Lung microvascular endothelial cell (primary cell): ENCODE data around the gene ZNF225. TPM values are rescaled to one million over a fixed set of nuclear protein-coding genes. Genes with fewer than 3 reads are reported as not detected.
"Not testable (repeated sequence)": the region's sequence is repeated elsewhere in the genome, so short reads cannot be mapped to it uniquely, and the experiment has no call there.

Source experiments
- DNase-seq, 2 donors: peaks; one replicate each; pipeline versions ENCODE4 v3.0.0 to v3.0.0-alpha.2; 2010; ENCODE audit warnings: low read depth in 2 of 2
- total RNA-seq: library from RNA; depleted of rRNA; stranded (reverse); fragments of >200 nt; gene quantifications from 2 replicates; pipeline ENCODE4 v1.2.1, GENCODE V29; 2014

ZNF225 gene
- total RNA-seq, 1 donor from 2014 or later: 7.3 TPM

DNA sequence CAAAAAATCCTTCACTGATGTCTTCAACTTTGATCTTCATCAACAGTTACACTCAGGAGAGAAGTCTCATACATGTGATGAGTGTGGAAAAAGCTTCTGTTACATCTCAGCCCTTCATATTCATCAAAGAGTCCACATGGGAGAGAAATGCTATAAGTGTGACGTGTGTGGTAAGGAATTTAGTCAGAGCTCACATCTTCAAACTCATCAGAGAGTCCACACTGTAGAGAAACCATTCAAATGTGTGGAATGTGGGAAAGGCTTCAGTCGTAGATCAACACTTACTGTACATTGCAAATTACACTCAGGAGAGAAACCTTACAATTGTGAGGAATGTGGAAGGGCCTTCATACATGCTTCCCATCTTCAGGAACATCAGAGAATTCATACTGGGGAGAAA is 43.3 kb downstream of the ZNF225 start:
- DNase-seq: no peak

DNA sequence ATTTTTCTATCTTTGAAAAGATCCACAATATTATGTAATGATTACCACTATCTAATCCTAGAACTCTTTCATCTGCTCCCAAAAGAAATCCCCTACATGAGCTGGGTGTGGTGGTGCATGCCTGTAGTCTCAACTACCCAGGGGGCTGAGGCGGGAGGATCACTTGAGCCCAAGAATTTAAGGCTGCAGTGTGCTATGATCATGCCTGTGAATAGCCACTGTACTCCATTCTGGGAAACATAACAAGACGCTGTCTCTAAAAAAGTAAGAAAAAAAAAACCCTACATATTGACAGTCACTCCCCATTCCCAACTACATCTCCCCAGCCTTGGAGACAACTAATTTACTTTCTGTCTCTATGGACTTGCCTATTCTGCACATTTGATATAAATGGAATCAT is 50.6 kb downstream of the ZNF225 start:
- no peak for DNase-seq

DNA sequence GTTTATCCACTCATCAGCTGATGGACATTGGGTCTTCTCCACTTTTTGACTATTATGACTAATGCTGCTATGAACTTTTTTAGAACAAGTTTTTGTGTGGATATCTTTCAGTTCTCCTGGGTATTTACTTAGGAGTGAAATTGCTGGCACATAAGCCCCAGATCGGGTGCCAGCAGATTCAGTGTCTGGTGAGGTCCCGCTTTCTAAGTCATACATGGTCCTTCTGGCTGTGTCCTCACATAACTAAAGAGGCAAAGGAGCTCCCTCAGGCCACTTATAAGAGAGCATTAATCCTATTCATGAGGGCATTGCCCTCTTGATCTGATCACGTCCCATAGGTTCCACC is 51.1 kb downstream of the ZNF225 start:
- peak in 1 of 2 donors; percentile 6 for DNase-seq

GRCh38 chr19:44164673-44165512 is 51.7 kb downstream of the ZNF225 start, which contains the start of gene ZNF226:
TSS of gene ZNF226 (plus strand) at chr19:44165100. CDS start at chr19:44170081, 4,981 bp downstream.
- peak; percentile 99 for DNase-seq

- not testable (repeated sequence) for DNase-seq
Observed at GRCh38 chr19:44170660-44171059, 57.5 kb downstream of the ZNF225 start.

DNA sequence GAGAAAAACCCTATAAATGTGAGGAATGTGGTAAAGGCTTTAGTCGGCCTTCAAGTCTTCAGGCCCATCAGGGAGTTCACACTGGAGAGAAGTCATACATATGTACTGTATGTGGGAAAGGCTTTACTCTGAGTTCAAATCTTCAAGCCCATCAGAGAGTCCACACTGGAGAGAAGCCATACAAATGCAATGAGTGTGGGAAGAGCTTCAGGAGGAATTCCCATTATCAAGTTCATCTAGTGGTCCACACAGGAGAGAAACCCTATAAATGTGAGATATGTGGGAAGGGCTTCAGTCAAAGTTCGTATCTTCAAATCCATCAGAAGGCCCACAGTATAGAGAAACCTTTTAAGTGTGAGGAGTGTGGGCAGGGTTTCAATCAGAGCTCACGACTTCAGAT is 63.4 kb downstream of the ZNF225 start:
- no peak for DNase-seq

DNA sequence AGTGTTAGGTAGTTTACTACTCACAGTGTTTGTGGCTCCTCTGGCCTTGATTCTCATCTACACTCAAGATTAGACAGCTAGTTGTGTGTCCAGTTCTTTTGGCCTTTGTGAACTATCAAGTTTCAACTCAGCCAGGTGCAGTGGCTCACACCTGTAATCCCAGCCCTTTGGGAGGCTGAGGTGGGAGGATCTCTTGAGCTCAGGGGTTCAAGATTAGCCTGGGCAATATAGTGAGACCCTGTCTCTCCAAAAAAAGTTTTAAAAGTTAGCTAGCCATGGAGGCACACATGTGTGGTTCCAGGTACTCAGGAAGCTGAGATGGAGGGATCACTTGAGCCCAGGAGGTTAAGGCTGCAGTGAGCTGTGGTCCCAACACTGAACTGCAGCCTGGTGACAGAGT is 67.8 kb downstream of the ZNF225 start:
- DNase-seq: no peak

GRCh38 chr19:44182145-44182544 is 68.9 kb downstream of the ZNF225 start:
- DNase-seq: no peak

Other genes starting within 250 kb of the ZNF225 start
- 0.44 and 0.60 TPM in 2 replicates for gene ZNF404, start 229.4 kb upstream of the ZNF225 start, total RNA-seq
- 13.7 and 16.9 TPM in 2 replicates for gene ZNF45, start 178.1 kb upstream of the ZNF225 start, total RNA-seq
- 3.3 and 4.0 TPM in 2 replicates for gene ZNF221, start 162.2 kb upstream of the ZNF225 start, total RNA-seq
- gene ZNF155, start 129.2 kb upstream of the ZNF225 start, total RNA-seq: 5.4 and 7.3 TPM in 2 replicates
- gene ZNF230, start 110.4 kb upstream of the ZNF225 start, total RNA-seq: 2.0 and 2.6 TPM in 2 replicates
- gene ZNF222, start 88.0 kb upstream of the ZNF225 start, total RNA-seq: 4.4 and 5.4 TPM in 2 replicates
- 2.8 and 5.0 TPM in 2 replicates for gene ZNF223, start 61.4 kb upstream of the ZNF225 start, total RNA-seq
- gene ZNF284, start 41.2 kb upstream of the ZNF225 start, total RNA-seq: 1.5 and 2.8 TPM in 2 replicates
- gene ZNF224, start 19.0 kb upstream of the ZNF225 start, total RNA-seq: 19.0 and 27.8 TPM in 2 replicates
- gene ZNF234, start 28.2 kb downstream of the ZNF225 start, total RNA-seq: 5.0 and 9.7 TPM in 2 replicates
- 12.0 and 13.1 TPM in 2 replicates for gene ZNF226, start 51.7 kb downstream of the ZNF225 start, total RNA-seq
- gene ZNF227, start 99.1 kb downstream of the ZNF225 start, total RNA-seq: 14.4 and 18.1 TPM in 2 replicates
- 1.3 and 1.8 TPM in 2 replicates for gene ZNF233, start 146.5 kb downstream of the ZNF225 start, total RNA-seq
- gene ZNF235, start 191.6 kb downstream of the ZNF225 start, total RNA-seq: 3.5 and 7.5 TPM in 2 replicates
- gene ZNF112, start 243.3 kb downstream of the ZNF225 start, total RNA-seq: 5.0 and 6.0 TPM in 2 replicates